RPMI7951 (cell line): Measurements from ENCODE around the gene POLR3F. TPM values are rescaled to one million over a fixed set of nuclear protein-coding genes. Genes with fewer than 3 reads are reported as not detected.
A peak's percentile ranks its signal among the peaks of the same experiment; 100 is the strongest.
"Not testable (repeated sequence)": the region's sequence is repeated elsewhere in the genome, so short reads cannot be mapped to it uniquely, and the experiment has no call there.

ENCODE experiments used
- DNase-seq: peaks from one replicate; pipeline ENCODE4 v3.0.0-alpha.2; 2012; ENCODE audit warnings: low read depth
- total RNA-seq: library from RNA; depleted of rRNA; stranded (reverse); fragments of >200 nt; shearing (Covaris generic); gene quantifications from 2 replicates; pipeline ENCODE4 v1.2.3, GENCODE V29; 2014; rRNA removed

Gene POLR3F, protein sequence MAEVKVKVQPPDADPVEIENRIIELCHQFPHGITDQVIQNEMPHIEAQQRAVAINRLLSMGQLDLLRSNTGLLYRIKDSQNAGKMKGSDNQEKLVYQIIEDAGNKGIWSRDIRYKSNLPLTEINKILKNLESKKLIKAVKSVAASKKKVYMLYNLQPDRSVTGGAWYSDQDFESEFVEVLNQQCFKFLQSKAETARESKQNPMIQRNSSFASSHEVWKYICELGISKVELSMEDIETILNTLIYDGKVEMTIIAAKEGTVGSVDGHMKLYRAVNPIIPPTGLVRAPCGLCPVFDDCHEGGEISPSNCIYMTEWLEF
- total RNA-seq = 28.7 and 29.7 TPM in 2 replicates

DNA sequence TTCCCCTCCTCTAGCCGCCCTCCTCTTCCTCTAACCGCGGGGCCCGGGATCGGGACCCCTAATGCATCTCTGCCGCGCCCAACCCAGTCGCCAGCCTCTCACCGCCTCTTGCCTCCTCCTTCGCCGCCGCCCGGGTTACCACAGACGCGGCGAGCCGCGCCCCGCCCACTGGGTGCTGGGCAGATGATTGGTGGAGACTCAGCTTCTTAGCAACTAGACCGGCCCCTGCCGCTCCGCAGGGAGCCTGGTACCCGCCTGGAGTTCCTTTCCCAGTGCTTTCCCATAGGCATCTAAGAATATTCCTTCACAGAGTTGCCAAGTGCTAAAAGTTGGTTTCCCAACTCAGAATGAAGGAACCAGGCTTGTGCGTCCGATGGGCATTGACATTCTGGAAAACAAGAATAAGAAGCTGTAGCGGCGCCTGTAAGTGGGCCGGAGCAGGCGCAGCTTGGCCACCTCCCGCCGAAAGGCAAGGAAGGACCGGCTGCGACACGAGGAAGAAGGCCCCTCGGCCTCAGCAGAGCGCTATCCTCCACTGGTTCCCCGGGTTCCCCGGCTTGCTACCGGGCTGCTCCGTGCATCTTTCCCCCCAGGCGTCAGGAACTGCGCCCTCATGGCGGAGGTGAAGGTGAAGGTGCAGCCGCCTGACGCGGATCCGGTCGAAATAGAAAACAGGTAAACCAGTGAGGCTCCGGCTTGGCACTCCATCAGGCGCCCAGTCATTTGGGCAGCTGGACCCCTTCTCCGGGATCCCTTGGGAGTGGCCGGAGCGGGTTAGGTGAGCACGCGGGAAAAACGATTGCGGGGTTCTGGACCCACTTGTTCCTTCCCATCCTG is at the start of gene POLR3F, which contains the start of gene DZANK1:
Gene POLR3F (plus strand): TSS at position 497 of the 837 bp plus-strand sequence. CDS start 117 bp downstream, at position 614.
Gene DZANK1 (minus strand): TSS at position 137 of the 837 bp plus-strand sequence. CDS start 1,672 bp downstream, outside the sequence.
- peak; percentile 98 for DNase-seq

GRCh38 chr20:18421608-18422007 is 45.6 kb upstream of the POLR3F start:
- DNase-seq = no peak

DNA sequence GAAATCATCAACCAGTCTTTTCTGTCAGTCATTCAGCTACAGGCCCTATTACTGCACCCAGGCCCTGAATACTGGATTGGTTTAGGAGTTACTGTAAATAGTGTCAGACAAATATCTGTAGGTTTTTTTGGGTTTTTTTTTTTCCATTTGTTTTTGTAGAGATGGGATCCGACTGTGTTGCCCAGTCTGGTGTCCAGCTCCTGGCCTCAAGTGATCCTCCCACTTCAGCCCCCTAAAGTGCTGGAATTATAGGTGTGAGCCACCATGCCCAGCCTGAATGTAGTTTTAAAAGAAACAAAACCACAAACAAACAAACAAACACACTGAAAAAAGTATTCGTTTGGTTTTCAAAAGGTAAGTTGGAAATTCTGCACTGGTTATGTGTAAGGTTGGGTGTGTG is 40.0 kb upstream of the POLR3F start:
- DNase-seq = no peak

DNA sequence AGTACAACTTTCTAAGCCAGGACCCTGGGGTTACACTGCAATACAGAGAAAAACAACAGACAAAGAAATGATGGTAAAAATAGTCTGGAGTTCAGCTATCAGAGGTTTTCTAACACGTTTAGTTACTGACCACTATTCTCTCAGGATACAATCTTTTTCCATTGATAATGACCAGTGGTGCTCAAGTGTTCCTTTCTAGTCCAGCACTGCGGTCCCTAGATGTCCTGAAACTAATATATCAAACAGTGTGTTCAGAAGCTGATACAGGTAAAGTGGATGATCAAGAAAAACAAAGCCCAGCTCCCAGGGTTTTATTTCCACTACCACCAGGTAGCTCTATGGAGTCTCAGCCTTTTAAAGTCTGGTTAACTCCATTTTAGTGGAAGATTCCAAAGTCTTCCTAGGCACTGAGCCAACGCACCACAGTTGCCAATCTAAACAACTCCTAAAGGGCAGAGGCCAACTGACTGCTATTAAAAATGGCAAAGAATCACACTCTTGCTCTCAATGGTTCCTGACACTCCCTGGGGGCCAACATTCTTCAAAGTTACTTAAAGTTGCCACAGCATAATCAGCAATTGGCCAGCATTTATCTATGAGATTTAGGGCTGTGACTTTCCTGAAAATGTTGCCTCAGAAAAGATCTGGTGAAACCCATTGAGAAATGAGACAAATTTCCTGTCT is 38.6 kb upstream of the POLR3F start:
- DNase-seq = peak; percentile 42

- DNase-seq = no peak
Measured at GRCh38 chr20:18430172-18430826, 36.9 kb upstream of the POLR3F start.

DNA sequence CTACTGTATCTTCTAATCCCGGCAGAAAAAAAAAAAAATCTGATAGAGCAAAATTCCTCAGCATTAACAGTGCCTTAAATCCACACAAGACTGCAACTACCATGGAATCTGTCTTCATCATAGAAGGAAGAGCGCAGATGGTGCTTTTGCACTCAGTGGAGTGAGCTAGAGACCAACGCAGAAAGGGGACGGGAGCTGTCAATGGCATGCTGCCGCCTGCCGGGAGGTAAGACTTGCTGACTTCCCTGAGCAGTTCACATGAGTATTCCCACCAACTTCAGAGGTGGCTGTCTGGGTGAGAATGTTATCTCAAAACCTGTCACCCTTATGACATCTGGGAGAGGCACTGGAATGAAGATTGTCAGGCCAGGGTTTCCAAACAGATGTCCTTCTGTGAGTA is 36.0 kb upstream of the POLR3F start:
- DNase-seq = no peak

- DNase-seq = no peak
Measured at GRCh38 chr20:18436847-18437246, 30.3 kb upstream of the POLR3F start.

GRCh38 chr20:18440403-18440802 is 26.8 kb upstream of the POLR3F start:
- no peak for DNase-seq

- DNase-seq = peak; percentile 24
Measured at GRCh38 chr20:18443886-18444285, 23.3 kb upstream of the POLR3F start.

- no peak for DNase-seq
Measured at GRCh38 chr20:18456600-18456999, 10.6 kb upstream of the POLR3F start.

DNA sequence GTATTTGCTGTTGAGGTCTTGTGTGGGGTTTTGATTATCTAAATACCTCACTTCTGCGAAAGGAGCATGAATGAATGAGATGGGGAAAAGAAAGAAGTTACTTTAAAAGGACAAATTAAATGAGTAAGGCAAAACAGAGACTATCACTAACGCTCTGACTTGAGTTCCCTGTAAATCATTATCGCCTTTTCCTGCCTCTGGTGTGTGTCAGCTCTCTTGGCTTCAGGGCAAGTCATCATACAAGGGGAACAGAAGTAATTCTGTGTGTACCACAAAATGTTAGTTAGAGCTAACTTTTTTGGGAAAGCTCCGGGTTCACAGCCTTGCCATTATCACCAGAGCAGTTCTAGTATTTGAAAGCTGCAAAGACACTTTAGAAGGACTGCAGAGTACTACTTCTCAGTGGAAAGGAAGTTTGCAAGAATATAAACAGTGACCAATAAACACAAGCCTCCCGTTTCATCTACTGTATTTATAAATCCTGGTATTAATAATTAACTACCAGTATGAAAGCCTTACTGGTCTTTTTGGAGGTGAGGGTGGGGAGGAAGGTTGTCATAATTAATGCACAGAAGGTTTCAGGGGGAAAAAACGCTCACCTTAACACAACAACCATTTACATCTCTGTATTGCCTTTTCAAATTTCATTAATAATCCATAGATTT is 1.5 kb upstream of the POLR3F start:
- DNase-seq = no peak

- no peak for DNase-seq
Measured at GRCh38 chr20:18466574-18466893, 656 bp upstream of the POLR3F start.

GRCh38 chr20:18477218-18477617 is 10.0 kb downstream of the POLR3F start:
- DNase-seq = no peak

DNA sequence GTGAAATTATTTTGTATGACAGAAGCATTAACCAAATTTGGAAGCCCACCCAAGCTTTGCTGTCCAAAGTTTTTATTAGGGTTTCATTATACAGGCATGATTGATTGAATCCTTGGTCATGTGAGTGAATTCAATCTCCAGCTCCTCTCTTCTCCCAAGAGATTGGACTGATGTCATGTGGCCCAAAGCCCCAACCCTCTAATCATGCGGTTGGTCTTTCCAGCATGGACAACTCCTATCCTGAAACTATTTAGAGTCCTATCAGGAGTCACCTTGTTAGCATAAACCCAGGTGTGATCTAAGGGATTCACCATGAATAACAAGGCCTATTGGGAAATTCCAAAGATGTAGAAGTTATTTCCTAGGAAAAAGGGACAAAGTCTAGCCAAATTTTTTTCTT is 10.6 kb downstream of the POLR3F start:
- DNase-seq = no peak

- no peak for DNase-seq
Measured at GRCh38 chr20:18481596-18481995, 14.4 kb downstream of the POLR3F start.

- no peak for DNase-seq
Measured at GRCh38 chr20:18488301-18488700, 21.1 kb downstream of the POLR3F start.

GRCh38 chr20:18496042-18496441 is 28.9 kb downstream of the POLR3F start:
- peak; percentile 11 for DNase-seq

DNA sequence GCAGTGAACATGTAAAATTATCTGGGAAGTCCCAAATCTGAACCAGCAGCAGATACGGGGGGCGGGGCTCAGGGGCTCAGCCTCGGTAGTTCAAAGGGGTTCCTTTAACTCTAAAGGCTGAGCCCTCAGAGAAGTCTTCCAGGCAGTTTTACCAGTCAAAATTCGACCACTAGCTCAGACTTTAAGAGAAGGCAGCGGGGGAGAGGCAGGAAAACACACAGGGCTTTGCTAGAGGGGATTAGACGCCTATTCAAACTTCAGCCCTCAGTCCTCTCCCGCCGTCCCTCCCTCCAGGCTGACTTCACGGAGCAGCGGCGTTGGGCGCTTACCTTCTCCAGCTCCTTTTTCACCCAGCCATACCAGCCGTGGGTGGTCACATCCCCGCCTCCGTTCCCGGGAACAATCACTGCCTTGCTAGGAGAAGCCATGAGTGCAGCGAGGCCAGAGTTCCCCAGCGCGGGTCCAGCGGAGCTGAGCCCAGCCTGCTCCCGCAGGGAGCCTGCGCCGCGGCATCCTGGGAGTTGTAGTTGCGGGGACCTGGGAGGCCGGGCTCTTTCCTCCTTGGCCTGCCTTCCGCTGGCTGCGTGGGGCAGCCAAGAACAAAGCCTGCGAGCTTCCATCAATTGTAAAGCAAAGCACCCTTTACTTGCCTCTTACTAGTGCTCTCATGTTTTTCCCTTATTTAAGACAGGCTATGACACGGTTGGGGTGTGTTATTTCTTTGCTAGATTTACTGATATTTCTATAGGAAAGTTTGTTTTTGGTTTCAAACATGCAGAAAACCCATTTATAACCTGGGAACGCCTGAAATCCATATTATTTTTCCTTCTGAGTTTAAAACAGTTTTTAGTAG is 29.8 kb downstream of the POLR3F start, which contains the start of gene RBBP9:
Gene RBBP9 (minus strand): TSS at position 486 of the 853 bp plus-strand sequence. CDS start 58 bp downstream, at position 428.
- DNase-seq = peak; percentile 86

- DNase-seq = no peak
Measured at GRCh38 chr20:18497603-18498002, 30.4 kb downstream of the POLR3F start.

GRCh38 chr20:18501672-18502071 is 34.5 kb downstream of the POLR3F start:
- DNase-seq = not testable (repeated sequence)
